Astrocyte (in vitro differentiated cells and primary cell): Measurements from ENCODE around the gene MSANTD4. TPM values are rescaled to one million over a fixed set of nuclear protein-coding genes. Genes with fewer than 3 reads are reported as not detected.

Experiments
- DNase-seq: peaks from one replicate; pipeline ENCODE4 v3.0.0-alpha.2; 2010; ENCODE audit warnings: low read depth
- FAIRE-seq: peaks from 2 replicates; lab custom pipeline; 2011; peaks lifted over from hg19 to GRCh38; lab: Jason Lieb, UNC
- H2AFZ ChIP-seq: 2 replicates; pipeline ENCODE4 v1.6.0; 2012; ENCODE audit warnings: low read depth, low read length, inconsistent platforms
- H3K27ac ChIP-seq: 2 replicates; pipeline ENCODE4 v1.5.1; 2011; ENCODE audit warnings: low read depth, low read length, inconsistent platforms
- H3K27me3 ChIP-seq: 2 replicates; pipeline ENCODE4 v1.6.0; 2011; ENCODE audit warnings: low read length, inconsistent platforms; ENCODE audit not compliant: insufficient read depth
- H3K36me3 ChIP-seq: 2 replicates; pipeline ENCODE4 v1.5.1; 2011; ENCODE audit warnings: low read length, inconsistent platforms; ENCODE audit not compliant: insufficient read depth
- H3K4me1 ChIP-seq: 2 replicates; pipeline ENCODE4 v1.5.1; 2011; ENCODE audit warnings: low read length, inconsistent platforms; ENCODE audit not compliant: insufficient read depth
- H3K4me2 ChIP-seq: 2 replicates; pipeline ENCODE4 v1.6.0; 2012; ENCODE audit warnings: low read length, inconsistent platforms
- H3K4me3 ChIP-seq: 2 replicates; pipeline ENCODE4 v1.5.1; 2011; ENCODE audit warnings: low read depth, mild to moderate bottlenecking, low read length, inconsistent platforms; ENCODE audit not compliant: insufficient read depth
- H3K79me2 ChIP-seq: 2 replicates; pipeline ENCODE4 v1.6.0; 2012; ENCODE audit warnings: mild to moderate bottlenecking, low read length, inconsistent platforms; ENCODE audit not compliant: insufficient read depth
- H3K9ac ChIP-seq: 2 replicates; pipeline ENCODE4 v1.6.0; 2012; ENCODE audit warnings: mild to moderate bottlenecking, low read length, inconsistent platforms
- H3K9me3 ChIP-seq: 2 replicates; pipeline ENCODE4 v1.5.1; 2012; ENCODE audit warnings: low read depth, mild to moderate bottlenecking, low read length, inconsistent platforms; ENCODE audit not compliant: insufficient read depth
- H4K20me1 ChIP-seq: 2 replicates; pipeline ENCODE4 v1.6.0; 2012; ENCODE audit warnings: low read length, inconsistent platforms; ENCODE audit not compliant: insufficient read depth
- H3K27ac Mint-ChIP-seq: one replicate; pipeline ENCODE4 v1.8.0; 2021; ENCODE audit warnings: mild to moderate bottlenecking, mixed read lengths; ENCODE audit not compliant: unreplicated experiment
- H3K27me3 Mint-ChIP-seq: one replicate; pipeline ENCODE4 v1.8.0; 2021; ENCODE audit warnings: low read depth, mixed read lengths; ENCODE audit not compliant: unreplicated experiment
- H3K36me3 Mint-ChIP-seq: one replicate; pipeline ENCODE4 v1.8.0; 2021; ENCODE audit warnings: low read depth, mixed read lengths; ENCODE audit not compliant: unreplicated experiment
- H3K4me1 Mint-ChIP-seq: one replicate; pipeline ENCODE4 v1.8.0; 2021; ENCODE audit warnings: low read depth, mixed read lengths; ENCODE audit not compliant: unreplicated experiment
- H3K4me3 Mint-ChIP-seq: one replicate; pipeline ENCODE4 v1.8.0; 2021; ENCODE audit warnings: mild to moderate bottlenecking, moderate library complexity, mixed read lengths; ENCODE audit not compliant: unreplicated experiment
- H3K9me3 Mint-ChIP-seq: one replicate; pipeline ENCODE4 v1.8.0; 2021; ENCODE audit warnings: mild to moderate bottlenecking, mixed read lengths; ENCODE audit not compliant: unreplicated experiment
- EZH2 ChIP-seq: IDR thresholded peaks from 2 replicates; pipeline ENCODE4 v1.6.1; 2012; ENCODE audit warnings: mild to moderate bottlenecking, low read length, inconsistent platforms; ENCODE audit not compliant: insufficient read depth
- total RNA-seq: library from RNA; stranded (reverse); gene quantifications from 2 replicates; pipeline ENCODE4 v1.2.1, GENCODE V29; 2021
- TF ChIP-seq, protein P1 (sequence below): IDR thresholded peaks from 2 replicates; pipeline ENCODE4 v1.5.1; 2011; ENCODE audit warnings: low read depth, mild to moderate bottlenecking, inconsistent platforms, low read length, moderate library complexity; ENCODE audit not compliant: insufficient read depth

Gene MSANTD4
- total RNA-seq, 1 donor from 2014 or later, result 19.8 TPM

DNA sequence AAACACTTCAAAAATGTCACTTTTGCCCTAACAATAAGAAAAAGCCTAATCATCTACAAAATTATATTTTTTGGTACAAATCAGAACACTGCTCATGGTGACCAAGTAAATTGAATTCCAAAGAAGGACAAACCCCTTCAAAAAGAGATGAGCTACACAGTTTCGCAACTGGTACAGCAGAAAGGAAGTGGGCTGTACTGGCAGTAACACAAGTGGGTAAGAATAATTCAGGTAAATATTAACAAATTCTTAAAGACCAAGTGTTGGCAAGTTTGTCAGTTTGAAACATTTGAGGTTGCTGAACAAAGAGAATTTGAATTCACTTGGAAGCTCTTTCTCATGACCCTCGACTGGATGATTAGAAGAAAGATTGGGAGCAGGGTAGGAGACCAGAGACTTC, 35.5 kb downstream of the MSANTD4 start:
- Histone ChIP-seq H3K36me3 (no peaks in the 10 kb centered on the region), H3K4me2 (no peak overlapping the region), H2AFZ (no peak overlapping the region), H3K27ac (no peak overlapping the region), H3K4me1 (no peaks in the 10 kb centered on the region), H3K27me3 (no peaks in the 10 kb centered on the region), H3K4me3 (no peak overlapping the region), H3K9ac (no peak overlapping the region), H3K9me3 (no peaks in the 10 kb centered on the region), H3K79me2 (no peaks in the 10 kb centered on the region), H4K20me1 (no peaks in the 10 kb centered on the region)
- H3K27me3 Mint-ChIP-seq, result no peaks in the 10 kb centered on the region
- H3K4me3 Mint-ChIP-seq, result no peak overlapping the region
- no peaks in the 10 kb centered on the region for H3K9me3 Mint-ChIP-seq
- no peak overlapping the region for H3K27ac Mint-ChIP-seq
- DNase-seq, result no peak
- no peaks in the 10 kb centered on the region for H3K4me1 Mint-ChIP-seq
- no peak for FAIRE-seq
- no peaks in the 10 kb centered on the region for H3K36me3 Mint-ChIP-seq
- no peak for TF ChIP-seq EZH2
- TF ChIP-seq, protein P1, sequence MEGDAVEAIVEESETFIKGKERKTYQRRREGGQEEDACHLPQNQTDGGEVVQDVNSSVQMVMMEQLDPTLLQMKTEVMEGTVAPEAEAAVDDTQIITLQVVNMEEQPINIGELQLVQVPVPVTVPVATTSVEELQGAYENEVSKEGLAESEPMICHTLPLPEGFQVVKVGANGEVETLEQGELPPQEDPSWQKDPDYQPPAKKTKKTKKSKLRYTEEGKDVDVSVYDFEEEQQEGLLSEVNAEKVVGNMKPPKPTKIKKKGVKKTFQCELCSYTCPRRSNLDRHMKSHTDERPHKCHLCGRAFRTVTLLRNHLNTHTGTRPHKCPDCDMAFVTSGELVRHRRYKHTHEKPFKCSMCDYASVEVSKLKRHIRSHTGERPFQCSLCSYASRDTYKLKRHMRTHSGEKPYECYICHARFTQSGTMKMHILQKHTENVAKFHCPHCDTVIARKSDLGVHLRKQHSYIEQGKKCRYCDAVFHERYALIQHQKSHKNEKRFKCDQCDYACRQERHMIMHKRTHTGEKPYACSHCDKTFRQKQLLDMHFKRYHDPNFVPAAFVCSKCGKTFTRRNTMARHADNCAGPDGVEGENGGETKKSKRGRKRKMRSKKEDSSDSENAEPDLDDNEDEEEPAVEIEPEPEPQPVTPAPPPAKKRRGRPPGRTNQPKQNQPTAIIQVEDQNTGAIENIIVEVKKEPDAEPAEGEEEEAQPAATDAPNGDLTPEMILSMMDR, result no peak

DNA sequence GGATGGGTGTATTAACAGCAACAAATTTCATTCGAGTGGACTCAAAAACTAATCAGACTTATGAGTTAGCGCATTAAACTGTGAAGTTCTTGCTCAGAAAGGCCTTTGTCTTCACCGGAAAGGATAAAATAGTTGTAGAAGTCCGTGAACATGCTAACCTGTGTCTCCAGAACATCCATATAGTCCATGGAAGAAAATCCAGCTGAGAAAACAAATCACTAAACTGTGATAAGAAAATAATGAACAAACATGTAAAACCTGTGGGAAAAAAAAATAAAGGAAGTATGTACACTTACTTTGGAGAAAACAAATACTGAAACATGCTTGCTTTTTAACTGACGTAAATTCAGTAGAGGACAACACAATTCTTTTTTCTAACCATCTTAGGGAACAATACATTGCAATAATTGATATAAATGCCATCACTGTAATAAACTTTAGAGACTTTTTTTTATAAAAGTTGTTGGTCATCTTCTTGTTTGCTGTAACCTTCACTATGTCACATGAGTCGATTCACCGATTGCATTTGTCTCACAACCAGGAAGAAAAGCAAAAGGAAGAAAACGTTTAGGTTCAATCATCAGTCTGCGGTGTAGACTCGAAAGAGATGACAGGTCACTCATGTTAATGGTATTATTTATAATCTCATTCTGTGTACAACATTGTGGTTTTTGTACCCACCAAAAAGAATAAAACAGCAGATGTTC, 41.9 kb downstream of the MSANTD4 start:
- no peak overlapping the region for H3K27ac Mint-ChIP-seq
- no peak for DNase-seq
- no peak overlapping the region for H2AFZ ChIP-seq
- H3K4me2 ChIP-seq, result no peak overlapping the region
- H3K36me3 Mint-ChIP-seq, result no peaks in the 10 kb centered on the region
- no peak for FAIRE-seq
- H3K79me2 ChIP-seq, result no peaks in the 10 kb centered on the region
- no peaks in the 10 kb centered on the region for H4K20me1 ChIP-seq
- no peak overlapping the region for H3K4me3 ChIP-seq
- no peaks in the 10 kb centered on the region for H3K4me1 ChIP-seq
- no peak overlapping the region for H3K9ac ChIP-seq
- no peak for TF ChIP-seq EZH2
- TF ChIP-seq, protein P1, result no peak
- H3K27me3 ChIP-seq, result no peaks in the 10 kb centered on the region
- no peaks in the 10 kb centered on the region for H3K36me3 ChIP-seq
- no peak overlapping the region for H3K4me3 Mint-ChIP-seq
- H3K27ac ChIP-seq, result no peak overlapping the region
- no peaks in the 10 kb centered on the region for H3K27me3 Mint-ChIP-seq
- H3K4me1 Mint-ChIP-seq, result no peaks in the 10 kb centered on the region
- no peaks in the 10 kb centered on the region for H3K9me3 ChIP-seq
- no peaks in the 10 kb centered on the region for H3K9me3 Mint-ChIP-seq

DNA sequence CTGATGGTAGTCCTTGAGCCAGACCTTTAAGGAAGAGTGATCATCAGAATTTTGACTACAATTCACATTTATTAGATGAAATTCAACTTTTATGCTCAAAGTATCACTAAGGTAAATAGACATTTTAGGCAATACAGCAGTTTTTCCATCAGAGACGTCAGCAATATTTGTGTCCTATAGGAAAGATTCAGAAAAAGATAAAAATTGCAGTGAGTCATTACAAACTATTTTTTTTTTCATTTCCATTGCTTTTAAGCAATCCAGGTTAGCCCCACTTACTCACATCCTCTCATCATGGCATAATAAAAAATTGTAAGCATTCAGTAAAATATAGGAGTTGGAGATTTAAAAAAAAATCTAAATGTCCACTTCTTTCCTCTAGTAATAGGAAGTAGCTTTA, 46.9 kb downstream of the MSANTD4 start:
- no peaks in the 10 kb centered on the region for H3K9me3 Mint-ChIP-seq
- no peaks in the 10 kb centered on the region for H3K27me3 ChIP-seq
- TF ChIP-seq EZH2, result no peak
- TF ChIP-seq, protein P1, result no peak
- no peak overlapping the region for H3K27ac ChIP-seq
- H3K36me3 Mint-ChIP-seq, result no peaks in the 10 kb centered on the region
- no peak overlapping the region for H3K27ac Mint-ChIP-seq
- H3K4me2 ChIP-seq, result no peak overlapping the region
- H3K9me3 ChIP-seq, result no peaks in the 10 kb centered on the region
- H3K9ac ChIP-seq, result no peak overlapping the region
- no peak overlapping the region for H2AFZ ChIP-seq
- FAIRE-seq, result no peak
- no peaks in the 10 kb centered on the region for H4K20me1 ChIP-seq
- no peak overlapping the region for H3K4me3 ChIP-seq
- no peaks in the 10 kb centered on the region for H3K4me1 Mint-ChIP-seq
- no peaks in the 10 kb centered on the region for H3K36me3 ChIP-seq
- no peaks in the 10 kb centered on the region for H3K27me3 Mint-ChIP-seq
- peak; percentile 2 for DNase-seq
- H3K4me1 ChIP-seq, result no peaks in the 10 kb centered on the region
- no peak overlapping the region for H3K4me3 Mint-ChIP-seq
- no peaks in the 10 kb centered on the region for H3K79me2 ChIP-seq
